ENCODE measurements around the gene FNIP1.
"Not testable (repeated sequence)": the region's sequence is repeated elsewhere in the genome, so short reads cannot be mapped to it uniquely, and the experiment has no call there.

The FNIP1 gene

DNA sequence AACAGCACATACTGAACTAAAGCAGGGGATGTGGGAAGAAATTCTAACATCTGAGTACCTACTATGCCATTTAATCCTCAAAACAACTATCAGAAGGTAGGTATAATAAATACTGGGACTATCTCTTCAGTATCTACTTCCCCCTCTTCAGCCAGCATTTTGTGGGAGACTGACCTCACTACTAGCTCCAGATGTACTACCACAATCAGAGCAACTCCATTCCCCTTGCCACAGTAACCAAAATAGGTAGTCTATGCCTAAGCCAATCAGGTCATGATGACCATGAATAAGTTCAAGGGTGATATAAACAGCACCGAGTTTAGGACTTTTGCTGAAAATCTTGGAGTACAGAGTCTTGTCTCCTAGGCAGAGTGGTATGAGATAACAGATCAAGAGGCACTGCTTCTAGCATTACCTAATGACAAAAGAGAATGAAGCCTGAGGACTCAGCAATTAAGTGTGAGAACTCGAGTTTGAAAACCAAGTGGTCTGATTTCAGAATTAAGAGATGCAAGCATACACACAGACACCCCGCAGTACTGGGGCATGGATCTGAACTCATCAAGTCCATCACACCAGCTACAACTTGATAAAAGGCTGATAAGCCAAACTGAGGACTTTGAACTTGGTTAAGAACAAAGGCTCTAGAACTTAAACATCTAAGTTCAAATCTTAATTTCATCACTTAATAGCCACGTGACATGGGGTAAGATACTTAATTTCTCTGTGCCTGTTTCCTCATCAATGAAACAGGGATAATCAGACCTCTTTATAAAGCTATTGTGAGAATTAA lies 9.7 kb downstream of the FNIP1 start:
- DNase-seq: no peak

DNA sequence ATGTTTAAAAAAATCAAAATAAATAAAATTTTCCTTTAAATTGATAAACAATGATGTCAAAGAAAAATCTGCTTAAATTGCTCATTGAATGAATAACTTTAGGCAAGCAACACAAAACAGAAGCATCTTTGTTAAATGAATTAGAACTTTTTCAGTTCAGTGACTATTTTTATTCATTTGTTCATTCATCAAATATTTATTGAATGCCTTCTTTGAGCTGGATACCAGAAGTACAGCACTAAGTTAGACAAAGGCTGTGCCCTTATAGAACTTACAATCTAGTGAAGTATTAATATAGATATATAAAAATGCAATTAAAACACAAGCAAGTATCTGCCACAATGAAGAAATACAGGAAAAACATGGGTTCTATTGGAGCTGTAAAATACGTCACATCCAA lies 10.8 kb downstream of the FNIP1 start:
- DNase-seq: no peak

DNA sequence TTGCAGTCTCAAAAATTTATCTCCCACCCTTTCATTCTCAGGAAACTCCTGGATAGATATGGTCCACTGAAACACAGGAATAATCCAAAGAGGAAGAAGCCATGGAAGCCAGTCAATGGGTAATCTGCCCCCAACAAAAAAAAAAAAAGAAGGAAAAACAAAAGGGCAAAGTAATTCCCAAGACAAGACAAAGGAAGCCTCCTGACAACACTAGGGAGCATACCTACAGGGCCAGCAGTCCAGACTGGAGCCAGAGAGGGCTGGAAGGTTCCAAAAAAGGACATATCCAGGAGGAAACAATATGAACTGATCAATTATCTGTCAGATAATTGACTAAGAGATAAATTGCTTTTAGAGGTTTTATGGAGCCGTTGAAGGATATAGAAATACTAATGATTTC lies 12.9 kb downstream of the FNIP1 start:
- no peak for DNase-seq

DNA sequence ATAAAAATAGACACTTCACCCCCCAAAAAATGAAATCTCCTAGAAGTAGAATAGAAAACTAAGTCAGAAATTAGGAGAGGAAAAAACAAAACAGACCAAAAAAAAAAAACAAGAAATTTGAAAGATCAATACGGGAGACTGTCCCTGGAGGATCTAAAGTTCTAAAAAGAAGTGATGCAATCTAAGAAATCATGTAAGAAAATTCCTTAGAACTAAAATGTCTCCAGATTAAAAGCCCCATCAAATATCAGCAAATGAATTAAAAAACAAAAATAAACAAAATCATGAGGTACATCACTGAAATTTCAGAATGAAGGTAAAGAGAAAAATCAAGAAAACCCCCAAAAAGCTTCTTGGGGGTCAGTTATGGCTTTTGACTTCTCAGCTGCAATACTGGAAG lies 13.5 kb downstream of the FNIP1 start:
- DNase-seq: no peak

GRCh38 chr5:131782717-131783116 lies 14.1 kb downstream of the FNIP1 start:
- DNase-seq: no peak

- not testable (repeated sequence) for DNase-seq
Measured at GRCh38 chr5:131778141-131778540, 18.7 kb downstream of the FNIP1 start.

DNA sequence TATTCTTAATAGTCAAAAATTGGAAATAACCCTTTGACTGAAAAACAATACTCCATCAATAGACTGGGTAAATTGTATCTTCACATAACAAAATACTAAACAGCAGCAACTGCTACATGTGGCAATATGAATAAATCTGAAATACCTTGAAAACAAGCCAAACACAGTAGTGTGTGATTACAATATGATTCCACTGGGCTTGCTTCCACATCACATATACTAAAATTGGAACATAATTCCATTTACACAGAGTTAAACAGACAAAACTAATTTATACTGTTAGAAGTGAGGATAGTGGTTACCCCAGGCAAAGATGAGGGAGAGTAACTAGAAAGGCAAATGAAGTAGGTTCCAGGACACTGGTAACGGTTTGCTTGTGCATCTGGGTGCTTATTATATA lies 20.4 kb downstream of the FNIP1 start:
- no peak for DNase-seq

DNA sequence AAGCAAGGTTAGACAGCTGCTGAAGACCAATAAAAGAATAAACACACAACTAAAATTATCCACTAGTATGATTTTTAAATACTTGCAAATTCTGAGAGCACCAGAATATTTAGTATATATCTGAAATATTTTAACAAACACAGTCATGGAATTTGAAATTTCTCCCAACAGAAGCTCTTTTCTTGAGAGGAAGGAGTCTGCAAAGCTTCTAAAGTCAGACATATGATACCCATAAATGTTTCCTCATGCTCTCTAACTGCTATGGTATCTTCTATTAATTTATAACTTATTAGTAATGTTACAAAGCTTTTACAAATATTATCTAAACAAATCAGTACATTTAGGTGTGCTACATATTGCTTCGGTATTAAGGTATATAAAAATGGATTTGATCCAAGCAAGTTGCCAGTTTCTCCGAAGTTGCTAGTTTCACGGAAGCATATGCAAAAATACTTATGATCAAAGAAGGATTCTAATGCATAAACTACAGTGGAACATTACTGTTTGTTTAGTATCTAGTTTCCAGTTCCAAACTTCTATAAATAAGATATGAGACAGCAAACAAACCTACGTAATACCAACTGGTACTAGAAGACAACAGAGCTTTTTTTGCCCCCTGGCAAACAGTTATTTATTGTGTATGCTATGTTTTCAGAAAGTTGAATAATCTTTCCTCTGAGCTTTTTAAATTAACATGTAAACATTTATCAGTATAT lies 22.0 kb downstream of the FNIP1 start:
- no peak for DNase-seq

GRCh38 chr5:131773805-131774204 lies 23.0 kb downstream of the FNIP1 start:
- DNase-seq: no peak

GRCh38 chr5:131771692-131772091 lies 25.1 kb downstream of the FNIP1 start:
- DNase-seq: no peak

- no peak for DNase-seq
Measured at GRCh38 chr5:131769961-131770360, 26.9 kb downstream of the FNIP1 start.

DNA sequence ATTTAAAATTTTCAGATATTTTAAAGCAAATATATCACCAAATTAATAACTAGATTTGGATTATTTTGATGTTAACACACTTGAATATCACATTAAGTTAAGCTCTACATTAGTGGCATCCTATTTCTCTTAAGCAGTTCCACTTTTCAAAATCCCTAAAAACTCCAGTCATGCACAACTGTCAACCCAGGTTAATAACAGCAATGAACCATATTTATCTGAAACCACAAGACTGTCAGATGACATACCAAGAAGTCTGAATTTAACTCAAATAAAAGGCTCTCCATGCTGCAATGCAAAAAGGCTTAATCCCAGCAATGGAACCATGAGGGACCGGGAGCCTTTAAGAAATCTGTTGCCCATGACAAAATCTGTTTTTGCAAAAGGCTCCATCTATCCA lies 27.5 kb downstream of the FNIP1 start:
- DNase-seq: no peak

GRCh38 chr5:131767891-131768290 lies 28.9 kb downstream of the FNIP1 start:
- DNase-seq: no peak

DNA sequence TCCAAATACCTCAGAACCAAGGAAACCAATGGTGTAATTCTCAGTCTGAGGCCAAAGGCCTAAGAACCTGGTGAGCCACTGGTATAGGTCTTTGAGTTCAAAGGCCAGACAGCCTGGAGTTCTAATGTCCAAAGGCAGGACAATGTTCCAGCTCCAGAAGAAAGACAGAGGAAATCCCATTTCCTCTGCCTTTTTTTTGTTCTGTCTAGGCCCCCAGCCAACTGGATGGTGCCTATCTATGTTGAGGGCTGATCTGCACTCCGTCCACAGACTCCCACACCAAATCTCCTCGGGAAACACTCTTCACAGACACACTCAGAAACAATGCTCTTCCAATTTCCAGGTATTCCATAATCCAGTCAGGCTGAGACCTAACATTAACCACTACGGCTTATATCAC lies 30.1 kb downstream of the FNIP1 start:
- DNase-seq: no peak

- DNase-seq: no peak
Measured at GRCh38 chr5:131765261-131765660, 31.6 kb downstream of the FNIP1 start.

DNA sequence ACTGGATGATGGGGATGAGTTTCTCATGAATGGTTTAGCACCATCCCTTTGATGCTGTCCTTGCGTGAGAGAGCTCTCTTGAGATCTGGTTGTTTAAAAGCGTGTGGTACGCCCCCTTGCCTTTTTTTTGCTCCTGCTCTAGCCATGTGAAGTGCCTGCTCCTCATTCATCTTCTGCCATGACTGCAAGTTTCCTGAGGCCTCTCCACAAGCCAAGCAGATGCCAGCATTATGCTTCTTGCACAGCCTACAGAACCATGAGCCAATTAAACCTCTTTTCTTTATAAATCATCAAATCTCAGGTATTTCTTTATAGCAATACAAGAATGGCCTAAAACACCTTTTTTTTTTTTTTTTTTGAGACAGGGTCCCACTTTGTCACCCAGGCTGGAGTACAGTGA lies 32.8 kb downstream of the FNIP1 start:
- DNase-seq: no peak

GRCh38 chr5:131760793-131761192 lies 36.0 kb downstream of the FNIP1 start:
- no peak for DNase-seq

GRCh38 chr5:131759704-131760103 lies 37.1 kb downstream of the FNIP1 start:
- DNase-seq: no peak

DNA sequence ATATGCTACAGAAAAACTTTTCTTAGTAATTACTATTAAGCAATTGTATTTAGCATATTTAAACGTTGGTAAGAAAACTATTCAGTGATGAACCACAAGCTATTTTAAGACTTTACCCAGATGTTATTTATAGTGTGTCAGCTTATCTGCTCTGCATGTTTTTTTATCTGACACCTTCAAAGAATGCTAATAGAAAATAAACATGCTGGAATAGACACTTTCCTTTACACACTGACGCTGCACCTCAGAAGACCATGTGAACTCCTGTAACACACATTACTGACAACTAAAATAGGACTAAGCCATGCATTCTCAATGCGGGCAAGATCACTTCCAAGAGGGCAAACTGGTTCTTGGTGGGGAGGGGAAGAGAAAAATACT lies 38.3 kb downstream of the FNIP1 start:
- no peak for DNase-seq

DNA sequence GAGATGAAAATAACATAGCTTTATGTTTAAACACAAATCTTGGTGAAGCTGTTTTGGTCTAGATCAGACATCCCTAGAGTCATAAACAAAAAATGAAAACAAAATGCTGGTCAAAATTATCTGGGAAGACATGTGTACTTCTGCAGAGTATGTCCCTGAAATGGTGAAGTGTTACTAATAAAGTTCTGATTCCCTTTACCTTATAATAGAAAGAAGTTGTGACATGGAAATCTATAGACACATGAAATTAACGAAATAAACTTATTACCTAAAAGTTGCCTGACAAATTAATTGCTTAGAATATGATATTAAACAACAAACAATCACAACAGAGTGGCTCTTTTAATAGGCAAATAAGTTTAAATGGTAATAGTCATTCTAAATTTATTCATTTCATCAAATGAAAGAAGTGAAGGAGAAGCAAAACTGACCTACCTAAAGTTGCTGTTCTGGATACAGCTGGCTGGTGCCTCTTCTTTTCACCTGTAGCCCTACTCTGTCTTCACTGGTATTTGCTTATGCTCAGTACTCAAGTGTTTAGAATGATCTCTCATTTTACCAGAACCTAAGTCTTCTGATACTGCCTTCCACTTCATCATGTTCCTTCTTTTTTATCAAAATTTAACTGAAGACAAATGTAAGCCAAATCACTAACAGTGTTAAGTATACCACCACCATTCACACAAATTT lies 38.8 kb downstream of the FNIP1 start:
- no peak for DNase-seq

- DNase-seq: no peak
Measured at GRCh38 chr5:131756942-131757341, 39.9 kb downstream of the FNIP1 start.

DNA sequence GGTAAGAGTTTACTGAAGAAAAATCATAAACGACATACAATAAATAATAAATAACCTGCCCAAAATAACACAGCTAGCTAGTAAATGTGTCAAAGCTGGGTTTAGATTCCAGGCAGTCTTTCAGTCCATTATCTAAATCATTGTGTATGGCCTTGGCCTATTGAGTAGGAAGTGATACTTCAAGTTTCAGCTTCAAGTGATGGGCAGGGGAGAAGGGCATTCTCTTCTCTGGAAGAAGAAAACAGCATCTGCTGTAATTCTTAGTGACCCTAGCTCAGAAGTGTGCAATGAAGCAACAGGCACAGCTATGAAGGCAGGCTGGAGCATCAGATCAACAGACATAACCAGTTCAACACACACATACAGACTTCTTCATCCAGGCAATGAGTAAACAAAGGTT lies 42.5 kb downstream of the FNIP1 start:
- DNase-seq: no peak

- no peak for DNase-seq
Measured at GRCh38 chr5:131751506-131751905, 45.3 kb downstream of the FNIP1 start.
